Measurements from ENCODE around the gene TUBA1B.

DNA sequence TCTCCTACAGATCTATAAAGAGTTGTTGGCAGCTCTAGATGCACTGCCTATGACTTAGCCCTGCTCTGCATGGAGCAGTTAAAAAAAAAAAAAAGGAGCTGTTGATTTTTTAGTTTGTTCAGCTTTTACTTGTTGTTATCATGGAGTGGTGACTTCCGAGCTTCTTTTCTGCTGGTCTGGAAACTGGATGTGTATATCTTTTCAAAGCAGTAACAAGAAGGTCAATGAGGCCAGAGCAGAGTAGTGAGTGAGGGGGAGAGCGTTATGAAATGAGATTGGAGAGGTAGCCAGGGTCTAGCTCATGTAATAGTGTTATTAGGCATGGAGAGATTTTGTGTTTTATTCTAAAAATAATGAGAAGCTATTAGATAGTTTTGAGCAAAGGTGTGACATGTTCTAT is 13.2 kb upstream of the TUBA1B start:
- no peak for TF ChIP-seq RAD21 (IDR thresholded peaks at IDR 0.05)
- no peak for TF ChIP-seq CTCF (IDR thresholded peaks at IDR 0.05; ENCODE audit: low read depth, low read length, missing input control)
- TF ChIP-seq EGR1 (IDR thresholded peaks at IDR 0.05; ENCODE audit: low read depth in 2 of 2) = no peak
- no peak for TF ChIP-seq JUND (IDR thresholded peaks at IDR 0.05)
- TF ChIP-seq MAX (IDR thresholded peaks at IDR 0.05) = no peak
- TF ChIP-seq ATF3 (IDR thresholded peaks at IDR 0.05) = no peak
- TF ChIP-seq, protein P1, sequence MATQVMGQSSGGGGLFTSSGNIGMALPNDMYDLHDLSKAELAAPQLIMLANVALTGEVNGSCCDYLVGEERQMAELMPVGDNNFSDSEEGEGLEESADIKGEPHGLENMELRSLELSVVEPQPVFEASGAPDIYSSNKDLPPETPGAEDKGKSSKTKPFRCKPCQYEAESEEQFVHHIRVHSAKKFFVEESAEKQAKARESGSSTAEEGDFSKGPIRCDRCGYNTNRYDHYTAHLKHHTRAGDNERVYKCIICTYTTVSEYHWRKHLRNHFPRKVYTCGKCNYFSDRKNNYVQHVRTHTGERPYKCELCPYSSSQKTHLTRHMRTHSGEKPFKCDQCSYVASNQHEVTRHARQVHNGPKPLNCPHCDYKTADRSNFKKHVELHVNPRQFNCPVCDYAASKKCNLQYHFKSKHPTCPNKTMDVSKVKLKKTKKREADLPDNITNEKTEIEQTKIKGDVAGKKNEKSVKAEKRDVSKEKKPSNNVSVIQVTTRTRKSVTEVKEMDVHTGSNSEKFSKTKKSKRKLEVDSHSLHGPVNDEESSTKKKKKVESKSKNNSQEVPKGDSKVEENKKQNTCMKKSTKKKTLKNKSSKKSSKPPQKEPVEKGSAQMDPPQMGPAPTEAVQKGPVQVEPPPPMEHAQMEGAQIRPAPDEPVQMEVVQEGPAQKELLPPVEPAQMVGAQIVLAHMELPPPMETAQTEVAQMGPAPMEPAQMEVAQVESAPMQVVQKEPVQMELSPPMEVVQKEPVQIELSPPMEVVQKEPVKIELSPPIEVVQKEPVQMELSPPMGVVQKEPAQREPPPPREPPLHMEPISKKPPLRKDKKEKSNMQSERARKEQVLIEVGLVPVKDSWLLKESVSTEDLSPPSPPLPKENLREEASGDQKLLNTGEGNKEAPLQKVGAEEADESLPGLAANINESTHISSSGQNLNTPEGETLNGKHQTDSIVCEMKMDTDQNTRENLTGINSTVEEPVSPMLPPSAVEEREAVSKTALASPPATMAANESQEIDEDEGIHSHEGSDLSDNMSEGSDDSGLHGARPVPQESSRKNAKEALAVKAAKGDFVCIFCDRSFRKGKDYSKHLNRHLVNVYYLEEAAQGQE (IDR thresholded peaks at IDR 0.05) = no peak
- TF ChIP-seq SP1 (IDR thresholded peaks at IDR 0.05) = no peak
- TF ChIP-seq TAF1 (conservative IDR thresholded peaks at IDR 0.05) = no peak
- no peak for TF ChIP-seq RXRA (IDR thresholded peaks at IDR 0.05)
- TF ChIP-seq GABPA (IDR thresholded peaks at IDR 0.05 in 1 of 2, conservative IDR thresholded peaks at IDR 0.05 in 1 of 2) = no peak
- no peak for TF ChIP-seq YY1 (IDR thresholded peaks at IDR 0.05)
- no peak for TF ChIP-seq FOXA1 (IDR thresholded peaks at IDR 0.05)
- no peak for TF ChIP-seq ZBTB33 (IDR thresholded peaks at IDR 0.05)
